ENCODE data around the gene SMARCD2.

The SMARCD2 gene

DNA sequence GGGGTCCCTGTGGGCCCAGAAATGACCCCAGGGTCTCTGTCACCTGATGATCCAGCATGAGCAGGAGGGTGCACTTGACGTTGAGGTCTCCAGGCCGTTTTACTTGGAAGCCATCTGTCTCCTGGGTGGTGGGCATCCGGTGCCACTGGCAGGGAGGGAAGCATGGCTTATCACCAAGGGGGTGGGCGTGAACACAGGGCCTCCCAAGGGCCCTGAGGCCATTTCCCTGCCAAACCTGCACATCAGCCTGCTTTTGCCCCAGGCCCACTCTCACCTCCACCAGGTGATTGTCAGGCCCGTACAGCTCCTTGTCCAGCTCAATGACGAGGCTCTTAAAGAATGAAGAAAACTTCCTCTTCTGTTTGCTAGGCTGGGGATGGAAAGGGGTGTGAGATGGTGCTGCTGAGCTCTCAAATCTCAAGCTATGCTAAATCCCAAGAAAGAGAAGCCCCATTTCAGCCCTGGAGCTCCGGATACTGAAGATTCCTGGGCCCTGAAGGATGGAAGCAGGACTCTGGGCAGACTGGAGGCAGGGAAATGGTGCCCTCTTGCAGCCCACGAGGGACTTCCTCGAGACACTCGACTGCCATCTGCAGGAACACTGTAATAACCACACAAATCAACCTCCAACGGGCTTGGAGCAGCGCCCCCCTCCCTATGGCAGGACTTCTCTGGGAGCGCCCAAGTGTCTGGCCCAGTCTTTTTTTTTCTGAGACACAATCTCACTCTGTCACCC lies 7.9 kb downstream of the SMARCD2 start:
- TF ChIP-seq POLR2AphosphoS5 (IDR thresholded peaks at IDR 0.05; ENCODE audit: borderline replicate concordance, low read depth, low read length) = no peak
- TF ChIP-seq FOXP2 (optimal IDR thresholded peaks at IDR 0.05; ENCODE audit: control extremely low read depth, extremely low read length, insufficient read depth) = no peak
- TF ChIP-seq EZH2 (IDR thresholded peaks at IDR 0.05) = no peak
- H3K36me3 ChIP-seq (ENCODE audit: insufficient read depth, low read length) = peaks cover 61% of the 10 kb centered on the region
- H3K9ac ChIP-seq (ENCODE audit: insufficient read length) = no peak overlapping the region
- no peak overlapping the region; the same call in 1 of the 2 replicates for H3K27ac ChIP-seq
- peak; percentile 22 for DNase-seq (ENCODE audit: low read depth, low spot score)
- no peaks in the 10 kb centered on the region for H3K9me3 ChIP-seq (ENCODE audit: low read depth, low read length)
- no peak overlapping the region for H3K4me3 ChIP-seq

DNA sequence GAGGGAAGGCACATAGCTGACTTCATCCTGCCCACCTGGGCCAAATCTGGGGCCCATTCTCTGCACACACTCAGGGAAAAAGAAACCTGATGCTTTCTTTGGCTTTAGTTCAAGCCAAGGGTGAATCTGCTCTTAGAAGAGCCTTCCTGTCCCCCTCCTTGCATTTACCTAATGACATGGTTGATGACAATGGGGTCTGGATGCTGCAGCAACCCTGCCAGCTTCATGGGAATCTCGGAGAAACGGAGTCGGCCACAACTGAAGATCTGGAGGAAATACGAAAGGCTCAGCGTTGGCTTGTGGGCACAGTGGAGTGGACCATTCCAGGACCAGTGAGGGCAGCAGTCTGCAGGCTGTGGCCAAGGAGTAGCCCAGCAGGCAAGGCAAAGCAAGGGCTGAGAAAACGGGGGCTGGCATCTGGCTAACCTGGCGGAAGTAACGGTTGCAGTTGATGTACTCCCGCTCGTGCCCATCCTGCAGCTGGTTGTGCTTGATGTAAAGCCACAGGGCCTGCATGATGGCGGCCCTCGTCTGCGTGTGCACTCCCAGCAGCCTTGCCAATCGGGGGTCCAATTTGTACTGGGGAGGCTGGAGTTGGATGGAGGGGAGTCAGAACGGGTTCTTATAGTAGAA lies 8.6 kb downstream of the SMARCD2 start:
- Histone ChIP-seq H3K9ac (ENCODE audit: insufficient read length) (no peak overlapping the region), H3K27ac (no peak overlapping the region; the same call in 1 of the 2 replicates), H3K36me3 (ENCODE audit: insufficient read depth, low read length) (peaks cover 69% of the 10 kb centered on the region), H3K9me3 (ENCODE audit: low read depth, low read length) (no peaks in the 10 kb centered on the region), H3K4me3 (no peak overlapping the region)
- no peak for DNase-seq (ENCODE audit: low read depth, low spot score)
- TF ChIP-seq EZH2 (IDR thresholded peaks at IDR 0.05) (no peak), POLR2AphosphoS5 (IDR thresholded peaks at IDR 0.05; ENCODE audit: borderline replicate concordance, low read depth, low read length) (peak; percentile 19; the same call in 1 of the 2 replicates)

DNA sequence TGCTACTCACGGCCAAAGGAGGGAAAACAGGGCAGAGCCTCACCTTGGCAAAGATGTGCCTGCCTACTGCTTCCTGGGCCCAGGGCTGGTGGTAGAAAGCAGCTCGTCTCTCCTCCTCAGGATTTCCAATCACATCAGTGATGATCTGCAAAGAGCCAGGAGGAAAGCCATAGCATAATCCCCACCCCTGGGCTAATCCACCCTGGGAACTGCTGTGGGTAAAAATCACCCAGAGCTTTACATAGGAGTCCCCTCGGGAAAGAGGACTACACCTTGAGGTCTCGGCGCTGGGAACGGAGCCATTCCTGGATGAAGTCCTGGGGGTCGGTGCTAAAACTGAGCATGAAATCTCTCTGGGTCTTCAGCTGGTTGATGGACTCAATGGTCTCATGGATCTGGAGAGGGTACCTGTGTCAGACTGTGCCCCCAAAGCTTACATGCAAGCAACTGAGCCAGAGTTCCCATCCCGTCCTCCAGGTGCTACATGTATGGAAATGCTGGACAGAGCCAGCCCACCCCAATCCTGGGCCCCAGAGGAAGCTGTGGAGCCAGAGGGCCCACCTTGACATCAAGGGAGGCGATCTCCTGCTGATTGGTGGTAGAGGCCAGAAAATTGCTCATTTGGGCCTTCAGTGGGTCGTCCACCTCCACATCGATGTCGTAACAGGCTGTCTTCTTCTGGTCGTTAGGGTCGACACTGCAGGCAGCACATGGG lies 9.3 kb downstream of the SMARCD2 start:
- TF ChIP-seq EZH2 (IDR thresholded peaks at IDR 0.05) = no peak
- TF ChIP-seq POLR2AphosphoS5 (IDR thresholded peaks at IDR 0.05; ENCODE audit: borderline replicate concordance, low read depth, low read length) = 0 out of 2 replicates have a peak, but pooled peaks have one; percentile 13
- no peak for TF ChIP-seq FOXP2 (optimal IDR thresholded peaks at IDR 0.05; ENCODE audit: control extremely low read depth, extremely low read length, insufficient read depth)
- Histone ChIP-seq H3K9ac (ENCODE audit: insufficient read length) (no peak overlapping the region), H3K27ac (no peak overlapping the region), H3K9me3 (ENCODE audit: low read depth, low read length) (no peaks in the 10 kb centered on the region), H3K36me3 (ENCODE audit: insufficient read depth, low read length) (peaks cover 72% of the 10 kb centered on the region), H3K4me3 (no peak overlapping the region)
- no peak for DNase-seq (ENCODE audit: low read depth, low spot score)

DNA sequence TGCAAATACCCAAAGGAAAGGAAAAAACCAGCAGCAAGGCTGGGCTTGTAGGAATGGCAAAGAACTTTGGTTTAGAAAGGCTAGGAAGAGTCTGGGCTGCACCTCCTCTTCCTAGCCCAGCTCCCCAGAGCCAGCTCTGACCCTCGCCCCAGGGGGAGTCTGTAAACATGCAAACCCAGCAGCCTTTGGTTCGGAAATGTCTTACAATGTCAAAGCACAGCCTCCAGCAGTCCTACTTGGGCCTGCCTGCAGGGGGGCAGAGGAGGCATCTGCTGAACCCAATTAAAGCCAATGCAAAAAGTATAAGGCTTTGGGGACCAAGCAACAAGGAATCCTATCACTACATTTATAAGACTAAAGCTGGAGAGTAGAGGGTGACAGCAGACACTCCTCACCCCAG lies 10.0 kb downstream of the SMARCD2 start:
- DNase-seq (ENCODE audit: low read depth, low spot score) = no peak
- H3K4me3 ChIP-seq = no peak overlapping the region
- H3K9ac ChIP-seq (ENCODE audit: insufficient read length) = no peak overlapping the region
- peaks cover 72% of the 10 kb centered on the region for H3K36me3 ChIP-seq (ENCODE audit: insufficient read depth, low read length)
- H3K27ac ChIP-seq = no peak overlapping the region
- no peaks in the 10 kb centered on the region for H3K9me3 ChIP-seq (ENCODE audit: low read depth, low read length)
- no peak for TF ChIP-seq EZH2 (IDR thresholded peaks at IDR 0.05)

DNA sequence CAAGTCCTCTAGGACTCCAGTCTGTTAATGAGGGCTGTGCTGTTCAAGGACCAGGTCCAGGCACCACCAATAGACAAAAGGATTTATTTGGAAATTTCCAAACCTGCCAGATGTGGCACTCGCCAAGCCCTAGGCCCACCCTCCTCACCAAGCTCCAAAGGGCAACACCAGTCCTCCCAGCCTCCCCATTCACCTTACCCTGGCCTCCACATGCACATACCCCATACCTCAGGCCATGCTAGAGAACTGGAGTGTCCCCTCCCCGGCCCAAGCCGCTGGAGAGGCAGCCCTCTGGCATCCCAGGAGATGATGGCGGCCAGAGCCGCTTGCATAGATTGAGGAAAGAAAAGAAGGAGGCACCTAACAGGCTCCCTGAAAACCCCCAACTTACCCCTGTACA lies 10.5 kb downstream of the SMARCD2 start:
- Histone ChIP-seq H3K4me3 (no peak overlapping the region), H3K36me3 (ENCODE audit: insufficient read depth, low read length) (peaks cover 72% of the 10 kb centered on the region), H3K9me3 (ENCODE audit: low read depth, low read length) (no peaks in the 10 kb centered on the region), H3K27ac (no peak overlapping the region), H3K9ac (ENCODE audit: insufficient read length) (no peak overlapping the region)
- DNase-seq (ENCODE audit: low read depth, low spot score) = no peak
- TF ChIP-seq FOXP2 (optimal IDR thresholded peaks at IDR 0.05; ENCODE audit: control extremely low read depth, extremely low read length, insufficient read depth) (no peak), POLR2AphosphoS5 (IDR thresholded peaks at IDR 0.05; ENCODE audit: borderline replicate concordance, low read depth, low read length) (no peak), EZH2 (IDR thresholded peaks at IDR 0.05) (no peak)

DNA sequence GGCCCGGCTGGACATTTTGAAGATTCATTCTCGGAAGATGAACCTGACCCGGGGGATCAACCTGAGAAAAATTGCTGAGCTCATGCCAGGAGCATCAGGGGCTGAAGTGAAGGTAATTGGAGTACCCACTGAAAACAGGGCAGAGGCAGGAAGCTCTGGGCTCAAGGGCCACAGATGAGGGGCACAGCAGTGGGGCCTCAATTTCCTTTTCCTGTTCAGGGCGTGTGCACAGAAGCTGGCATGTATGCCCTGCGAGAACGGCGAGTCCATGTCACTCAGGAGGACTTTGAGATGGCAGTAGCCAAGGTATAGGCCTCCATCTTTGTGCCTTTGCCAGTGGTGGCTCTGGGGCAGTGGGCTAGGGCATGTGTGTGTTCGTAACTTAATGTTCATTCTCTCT lies 11.0 kb downstream of the SMARCD2 start:
- no peak overlapping the region for H3K9ac ChIP-seq (ENCODE audit: insufficient read length)
- TF ChIP-seq POLR2AphosphoS5 (IDR thresholded peaks at IDR 0.05; ENCODE audit: borderline replicate concordance, low read depth, low read length) = no peak
- no peak for TF ChIP-seq FOXP2 (optimal IDR thresholded peaks at IDR 0.05; ENCODE audit: control extremely low read depth, extremely low read length, insufficient read depth)
- no peak for TF ChIP-seq EZH2 (IDR thresholded peaks at IDR 0.05)
- H3K27ac ChIP-seq = no peak overlapping the region
- no peaks in the 10 kb centered on the region for H3K9me3 ChIP-seq (ENCODE audit: low read depth, low read length)
- no peak overlapping the region for H3K4me3 ChIP-seq
- H3K36me3 ChIP-seq (ENCODE audit: insufficient read depth, low read length) = peaks cover 67% of the 10 kb centered on the region
- DNase-seq (ENCODE audit: low read depth, low spot score) = no peak

DNA sequence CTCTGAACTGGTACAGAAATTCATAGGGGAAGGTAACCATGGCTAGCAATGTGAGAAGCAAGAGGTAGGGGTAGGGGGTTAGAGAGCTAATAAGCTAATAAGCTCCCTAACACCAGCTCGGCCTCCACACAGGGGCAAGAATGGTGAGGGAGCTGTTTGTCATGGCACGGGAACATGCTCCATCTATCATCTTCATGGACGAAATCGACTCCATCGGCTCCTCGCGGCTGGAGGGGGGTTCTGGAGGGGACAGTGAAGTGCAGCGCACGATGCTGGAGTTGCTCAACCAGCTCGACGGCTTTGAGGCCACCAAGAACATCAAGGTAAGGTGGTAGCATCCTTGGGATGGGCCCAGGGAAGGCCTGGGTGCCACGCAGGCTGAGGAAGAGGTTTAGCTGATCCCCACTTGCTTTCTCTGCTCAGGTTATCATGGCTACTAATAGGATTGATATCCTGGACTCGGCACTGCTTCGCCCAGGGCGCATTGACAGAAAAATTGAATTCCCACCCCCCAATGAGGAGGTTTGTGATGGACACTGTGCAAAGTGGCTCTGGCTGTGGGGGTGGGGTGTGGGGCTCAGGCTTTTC lies 11.5 kb downstream of the SMARCD2 start:
- Histone ChIP-seq H3K36me3 (ENCODE audit: insufficient read depth, low read length) (peaks cover 63% of the 10 kb centered on the region), H3K9ac (ENCODE audit: insufficient read length) (no peak overlapping the region), H3K9me3 (ENCODE audit: low read depth, low read length) (no peaks in the 10 kb centered on the region), H3K27ac (no peak overlapping the region), H3K4me3 (no peak overlapping the region)
- TF ChIP-seq POLR2AphosphoS5 (IDR thresholded peaks at IDR 0.05; ENCODE audit: borderline replicate concordance, low read depth, low read length) (no peak), EZH2 (IDR thresholded peaks at IDR 0.05) (no peak), FOXP2 (optimal IDR thresholded peaks at IDR 0.05; ENCODE audit: control extremely low read depth, extremely low read length, insufficient read depth) (no peak)
- no peak for DNase-seq (ENCODE audit: low read depth, low spot score)

DNA sequence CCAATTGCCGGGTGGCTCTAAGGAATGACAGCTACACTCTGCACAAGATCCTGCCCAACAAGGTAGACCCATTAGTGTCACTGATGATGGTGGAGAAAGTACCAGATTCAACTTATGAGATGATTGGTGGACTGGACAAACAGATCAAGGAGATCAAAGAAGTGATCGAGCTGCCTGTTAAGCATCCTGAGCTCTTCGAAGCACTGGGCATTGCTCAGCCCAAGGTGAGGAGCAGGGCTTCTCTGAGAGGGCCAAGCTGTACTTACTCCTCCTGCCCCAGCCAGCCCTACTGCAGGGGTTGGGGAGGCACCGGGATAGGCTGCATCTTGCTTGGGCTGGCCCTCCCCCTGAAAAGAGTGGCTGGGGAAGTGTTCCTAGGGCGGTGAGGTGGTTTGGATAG lies 12.2 kb downstream of the SMARCD2 start:
- H3K9ac ChIP-seq (ENCODE audit: insufficient read length) = no peak overlapping the region
- TF ChIP-seq POLR2AphosphoS5 (IDR thresholded peaks at IDR 0.05; ENCODE audit: borderline replicate concordance, low read depth, low read length) (0 out of 2 replicates have a peak, but pooled peaks have one; percentile 22), FOXP2 (optimal IDR thresholded peaks at IDR 0.05; ENCODE audit: control extremely low read depth, extremely low read length, insufficient read depth) (no peak), EZH2 (IDR thresholded peaks at IDR 0.05) (no peak)

More for the DNA sequence above, 12.2 kb downstream of the SMARCD2 start:
- no peak for DNase-seq (ENCODE audit: low read depth, low spot score)
- Histone ChIP-seq H3K27ac (no peak overlapping the region), H3K4me3 (no peak overlapping the region), H3K9me3 (ENCODE audit: low read depth, low read length) (no peaks in the 10 kb centered on the region), H3K36me3 (ENCODE audit: insufficient read depth, low read length) (peaks cover 67% of the 10 kb centered on the region)

Data from SK-N-MC (cell line).